ENCODE results near the gene VTI1A. TPM values are rescaled to one million over a fixed set of nuclear protein-coding genes. Genes with fewer than 3 reads are reported as not detected.

Gene VTI1A
- total RNA-seq, 2 donors from 2014 or later: 71.6 to 139 TPM

DNA sequence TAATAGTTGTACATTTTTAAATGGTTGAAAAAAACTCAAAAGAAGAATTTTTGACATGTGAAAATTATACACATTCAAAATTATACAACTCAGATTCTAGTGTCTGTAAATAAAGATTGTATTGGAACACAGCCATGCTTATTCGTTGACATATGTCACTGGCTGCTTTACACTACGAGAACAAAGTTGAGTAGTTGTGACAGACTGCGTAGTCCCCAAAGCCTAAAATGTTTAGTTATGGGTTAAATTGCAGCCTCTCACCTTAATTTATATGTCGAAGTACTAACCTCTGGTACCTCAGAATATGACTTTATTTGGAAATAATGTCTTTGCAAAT lies 358.2 kb downstream of the VTI1A start:
- no peaks in the 10 kb centered on the region for H3K9me3 ChIP-seq
- DNase-seq (ENCODE audit: low spot score): no peak
- no peak for ATAC-seq (ENCODE audit: insufficient number of reproducible peaks, low FRiP score, low read depth)
- TF ChIP-seq, protein P1, sequence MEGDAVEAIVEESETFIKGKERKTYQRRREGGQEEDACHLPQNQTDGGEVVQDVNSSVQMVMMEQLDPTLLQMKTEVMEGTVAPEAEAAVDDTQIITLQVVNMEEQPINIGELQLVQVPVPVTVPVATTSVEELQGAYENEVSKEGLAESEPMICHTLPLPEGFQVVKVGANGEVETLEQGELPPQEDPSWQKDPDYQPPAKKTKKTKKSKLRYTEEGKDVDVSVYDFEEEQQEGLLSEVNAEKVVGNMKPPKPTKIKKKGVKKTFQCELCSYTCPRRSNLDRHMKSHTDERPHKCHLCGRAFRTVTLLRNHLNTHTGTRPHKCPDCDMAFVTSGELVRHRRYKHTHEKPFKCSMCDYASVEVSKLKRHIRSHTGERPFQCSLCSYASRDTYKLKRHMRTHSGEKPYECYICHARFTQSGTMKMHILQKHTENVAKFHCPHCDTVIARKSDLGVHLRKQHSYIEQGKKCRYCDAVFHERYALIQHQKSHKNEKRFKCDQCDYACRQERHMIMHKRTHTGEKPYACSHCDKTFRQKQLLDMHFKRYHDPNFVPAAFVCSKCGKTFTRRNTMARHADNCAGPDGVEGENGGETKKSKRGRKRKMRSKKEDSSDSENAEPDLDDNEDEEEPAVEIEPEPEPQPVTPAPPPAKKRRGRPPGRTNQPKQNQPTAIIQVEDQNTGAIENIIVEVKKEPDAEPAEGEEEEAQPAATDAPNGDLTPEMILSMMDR (IDR thresholded peaks at IDR 0.05): no peak
- no peak overlapping the region for H3K4me3 ChIP-seq
- H3K36me3 ChIP-seq: no peaks in the 10 kb centered on the region
- H3K27ac ChIP-seq: no peak overlapping the region
- H3K4me1 ChIP-seq (ENCODE audit: control insufficient read depth in 1 of 2, low read depth in 2 of 2): no peaks in the 10 kb centered on the region
- no peaks in the 10 kb centered on the region for H3K27me3 ChIP-seq (replicated peaks; ENCODE audit: insufficient read depth)

DNA sequence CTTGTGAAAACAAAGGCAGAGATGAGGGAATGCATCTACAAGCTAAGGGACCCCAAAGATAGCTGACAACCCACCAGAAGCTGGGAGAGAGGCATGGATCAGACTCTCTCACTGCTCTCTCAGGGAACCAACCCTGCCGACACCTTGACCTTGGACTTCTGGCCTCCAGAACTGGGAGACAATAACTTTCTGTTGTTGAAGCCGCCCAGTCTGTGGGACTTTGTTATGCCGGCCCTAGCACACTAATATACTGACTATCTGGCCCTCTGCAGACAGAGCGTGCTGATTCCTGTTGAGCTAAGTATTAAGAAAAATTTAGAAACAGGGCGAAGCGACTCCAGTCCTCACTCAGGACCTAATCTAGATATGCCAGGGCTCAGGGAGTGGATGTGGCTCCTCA lies 358.7 kb downstream of the VTI1A start:
- Histone ChIP-seq H3K4me3 (no peak overlapping the region), H3K9me3 (no peaks in the 10 kb centered on the region), H3K36me3 (no peaks in the 10 kb centered on the region), H3K27ac (no peak overlapping the region), H3K4me1 (ENCODE audit: control insufficient read depth in 1 of 2, low read depth in 2 of 2) (no peaks in the 10 kb centered on the region), H3K27me3 (replicated peaks; ENCODE audit: insufficient read depth) (no peaks in the 10 kb centered on the region)
- TF ChIP-seq, protein P1 (IDR thresholded peaks at IDR 0.05): no peak
- ATAC-seq (ENCODE audit: insufficient number of reproducible peaks, low FRiP score, low read depth) (no peak), DNase-seq (ENCODE audit: low spot score) (no peak)

DNA sequence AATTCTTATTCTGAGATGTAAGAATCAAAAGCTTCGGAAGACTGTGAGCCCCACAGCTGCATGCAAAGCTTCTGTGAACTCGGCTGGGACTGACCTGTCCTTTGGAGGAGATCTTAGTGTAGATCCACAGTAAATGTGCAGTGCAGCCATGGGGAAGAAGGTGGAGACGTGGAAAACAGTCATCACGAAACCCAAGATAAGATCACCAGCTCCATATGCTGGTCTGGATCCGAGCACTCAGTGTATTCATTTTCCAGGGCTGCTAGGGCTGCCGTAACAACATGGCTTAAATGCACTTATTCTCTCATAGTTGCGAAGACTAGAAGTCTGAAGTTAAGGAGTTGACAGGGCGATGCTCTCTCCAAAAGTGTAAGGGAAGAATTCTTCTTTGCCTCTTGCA lies 360.0 kb downstream of the VTI1A start:
- Histone ChIP-seq H3K4me1 (ENCODE audit: control insufficient read depth in 1 of 2, low read depth in 2 of 2) (peaks cover under 1 to 4% of the 10 kb centered on the region in 2 donors), H3K36me3 (no peaks in the 10 kb centered on the region), H3K4me3 (no peak overlapping the region), H3K27ac (no peak overlapping the region), H3K9me3 (no peaks in the 10 kb centered on the region), H3K27me3 (replicated peaks; ENCODE audit: insufficient read depth) (no peaks in the 10 kb centered on the region)
- TF ChIP-seq, protein P1 (IDR thresholded peaks at IDR 0.05): no peak
- ATAC-seq (ENCODE audit: insufficient number of reproducible peaks, low FRiP score, low read depth): no peak
- DNase-seq (ENCODE audit: low spot score): no peak

DNA sequence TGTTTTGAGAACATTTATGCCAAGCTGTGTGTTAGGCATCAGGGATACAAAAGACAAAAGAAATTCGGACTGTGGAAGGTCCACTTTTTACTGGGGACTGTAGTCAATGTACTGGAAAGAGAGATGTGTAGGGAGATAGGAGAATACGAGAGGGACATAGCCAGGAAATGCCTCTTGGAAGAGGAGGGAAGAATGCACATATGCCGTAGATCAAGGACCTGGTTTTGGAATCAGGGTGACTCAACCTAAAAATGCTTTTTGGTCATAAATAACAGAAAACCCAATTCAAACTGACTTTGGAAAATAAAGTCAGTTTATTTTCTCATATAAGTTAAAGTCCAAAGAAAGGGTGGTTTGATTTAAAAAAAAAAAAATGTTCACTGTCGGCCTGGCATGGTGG lies 362.7 kb downstream of the VTI1A start:
- Histone ChIP-seq H3K27me3 (replicated peaks; ENCODE audit: insufficient read depth) (no peaks in the 10 kb centered on the region), H3K9me3 (no peaks in the 10 kb centered on the region), H3K4me1 (ENCODE audit: control insufficient read depth in 1 of 2, low read depth in 2 of 2) (peaks cover 9 to 14% of the 10 kb centered on the region in 2 donors), H3K27ac (no peak overlapping the region), H3K4me3 (no peak overlapping the region), H3K36me3 (no peaks in the 10 kb centered on the region)
- no peak for DNase-seq (ENCODE audit: low spot score)
- TF ChIP-seq, protein P1 (IDR thresholded peaks at IDR 0.05): no peak
- no peak for ATAC-seq (ENCODE audit: insufficient number of reproducible peaks, low FRiP score, low read depth)

DNA sequence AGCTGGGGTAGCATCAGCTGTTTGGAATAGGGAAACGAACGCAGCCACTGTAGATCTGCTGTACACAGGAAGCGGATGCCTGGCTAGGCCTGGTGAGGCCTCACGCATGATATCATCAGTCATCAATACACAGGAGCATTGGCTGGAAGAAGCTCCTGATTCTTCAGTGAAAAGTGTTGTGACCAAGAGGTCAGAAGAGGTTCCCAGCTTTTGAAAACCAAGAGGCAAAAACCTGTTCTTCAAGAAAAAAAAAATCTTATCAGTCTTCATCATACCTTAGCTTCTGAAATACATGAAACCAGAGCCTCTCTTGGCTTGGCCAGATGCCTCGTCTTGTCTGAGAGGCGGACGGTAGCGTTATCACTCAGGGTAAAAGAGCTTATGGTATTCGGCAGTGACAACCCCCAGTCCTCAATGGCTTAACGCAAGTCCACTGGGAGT lies 363.7 kb downstream of the VTI1A start:
- H3K4me1 ChIP-seq (ENCODE audit: control insufficient read depth in 1 of 2, low read depth in 2 of 2): peaks cover 9 to 19% of the 10 kb centered on the region in 2 donors
- H3K36me3 ChIP-seq: no peaks in the 10 kb centered on the region
- TF ChIP-seq, protein P1 (IDR thresholded peaks at IDR 0.05): no peak
- peak overlapping the region; percentile 49 to 62 for H3K27ac ChIP-seq
- no peak overlapping the region for H3K4me3 ChIP-seq
- H3K27me3 ChIP-seq (replicated peaks; ENCODE audit: insufficient read depth): no peaks in the 10 kb centered on the region
- DNase-seq (ENCODE audit: low spot score): no peak
- H3K9me3 ChIP-seq: no peaks in the 10 kb centered on the region
- ATAC-seq (ENCODE audit: insufficient number of reproducible peaks, low FRiP score, low read depth): no peak

Data from thoracic aorta (tissue), 2 donors.